GM18517 (cell line): ENCODE measurements around the gene STAC2.
A peak's percentile ranks its signal among the peaks of the same experiment; 100 is the strongest.

Experiments
- ATAC-seq: cut with Tn5 transposase; IDR thresholded peaks from one replicate; pipeline ENCODE4 v1.9.1; 2021; ENCODE audit warnings: mild to moderate bottlenecking, moderate library complexity; ENCODE audit not compliant: unreplicated experiment

The STAC2 gene

GRCh38 chr17:39212195-39212810, 13.4 kb downstream of the STAC2 start:
- no peak for ATAC-seq

GRCh38 chr17:39210093-39210434, 15.7 kb downstream of the STAC2 start:
- ATAC-seq = no peak

GRCh38 chr17:39209317-39210092, 16.2 kb downstream of the STAC2 start:
- ATAC-seq = no peak

GRCh38 chr17:39208893-39209292, 16.9 kb downstream of the STAC2 start:
- ATAC-seq = peak; percentile 59

- ATAC-seq = no peak
Measured at GRCh38 chr17:39208136-39208535, 17.6 kb downstream of the STAC2 start.

- ATAC-seq = no peak
Measured at GRCh38 chr17:39205112-39205526, 20.6 kb downstream of the STAC2 start.

- no peak for ATAC-seq
Measured at GRCh38 chr17:39204245-39204644, 21.5 kb downstream of the STAC2 start.

- no peak for ATAC-seq
Measured at GRCh38 chr17:39200957-39201510, 24.7 kb downstream of the STAC2 start.

- ATAC-seq = peak; percentile 55
Measured at GRCh38 chr17:39200070-39200879, 25.5 kb downstream of the STAC2 start, which contains the start of gene RPL19. RPL19 (plus strand) TSS chr17:39200283; CDS start chr17:39200345, 62 bp downstream.

GRCh38 chr17:39199820-39200069, 26.0 kb downstream of the STAC2 start:
- ATAC-seq = peak; percentile 71

- no peak for ATAC-seq
Measured at GRCh38 chr17:39198186-39198566, 27.6 kb downstream of the STAC2 start.

- ATAC-seq = no peak
Measured at GRCh38 chr17:39197380-39198185, 28.2 kb downstream of the STAC2 start, which contains the start of gene CACNB1. CACNB1 (minus strand) TSS chr17:39197669; CDS start chr17:39197495, 174 bp downstream.

- no peak for ATAC-seq
Measured at GRCh38 chr17:39196808-39197291, 28.9 kb downstream of the STAC2 start.

- ATAC-seq = no peak
Measured at GRCh38 chr17:39196241-39196807, 29.4 kb downstream of the STAC2 start.

GRCh38 chr17:39195568-39196160, 30.1 kb downstream of the STAC2 start:
- ATAC-seq = no peak

GRCh38 chr17:39194985-39195524, 30.7 kb downstream of the STAC2 start:
- ATAC-seq = no peak

- no peak for ATAC-seq
Measured at GRCh38 chr17:39194089-39194984, 31.4 kb downstream of the STAC2 start.

GRCh38 chr17:39193346-39193745, 32.4 kb downstream of the STAC2 start:
- ATAC-seq = no peak

GRCh38 chr17:39192901-39193300, 32.8 kb downstream of the STAC2 start:
- ATAC-seq = no peak
